NCI-H748 (cell line): ENCODE measurements around the gene ANO1.
"Not testable (repeated sequence)": the region's sequence is repeated elsewhere in the genome, so short reads cannot be mapped to it uniquely, and the experiment has no call there.

Experiments used
- DNase-seq: peaks from one replicate; lab custom pipeline; 2025; ENCODE audit not compliant: unreplicated experiment; lab: John Stamatoyannopoulos, UW

ANO1 gene

GRCh38 chr11:70078095-70078780 lies at the start of gene ANO1:
ANO1 (plus strand) TSS chr11:70078317; CDS start chr11:70078607, 290 bp downstream.
- peak; percentile 45 for DNase-seq

GRCh38 chr11:70029115-70029860 lies 48.8 kb upstream of the ANO1 start:
- DNase-seq = no peak

- no peak for DNase-seq
Measured at GRCh38 chr11:70029861-70030380, 48.2 kb upstream of the ANO1 start.

GRCh38 chr11:70030412-70030811 lies 47.7 kb upstream of the ANO1 start:
- DNase-seq = no peak

GRCh38 chr11:70031631-70032469 lies 46.3 kb upstream of the ANO1 start:
- no peak for DNase-seq

- no peak for DNase-seq
Measured at GRCh38 chr11:70032470-70032795, 45.7 kb upstream of the ANO1 start.

GRCh38 chr11:70032943-70033710 lies 45.0 kb upstream of the ANO1 start:
- DNase-seq = no peak

GRCh38 chr11:70033711-70034070 lies 44.4 kb upstream of the ANO1 start:
- no peak for DNase-seq

- peak; percentile 85 for DNase-seq
Measured at GRCh38 chr11:70034740-70035365, 43.3 kb upstream of the ANO1 start.

GRCh38 chr11:70035665-70036064 lies 42.5 kb upstream of the ANO1 start:
- DNase-seq = not testable (repeated sequence)

- no peak for DNase-seq
Measured at GRCh38 chr11:70036971-70037882, 40.9 kb upstream of the ANO1 start.

- DNase-seq = no peak
Measured at GRCh38 chr11:70038034-70038834, 39.9 kb upstream of the ANO1 start.

- no peak for DNase-seq
Measured at GRCh38 chr11:70040452-70040851, 37.7 kb upstream of the ANO1 start.

- no peak for DNase-seq
Measured at GRCh38 chr11:70040869-70041501, 37.1 kb upstream of the ANO1 start.

GRCh38 chr11:70043482-70043881 lies 34.6 kb upstream of the ANO1 start:
- no peak for DNase-seq

GRCh38 chr11:70046089-70046488 lies 32.0 kb upstream of the ANO1 start:
- no peak for DNase-seq

- DNase-seq = peak; percentile 29
Measured at GRCh38 chr11:70048279-70049024, 29.7 kb upstream of the ANO1 start.
